GM23248 (cell line): Measurements from ENCODE around the gene HINFP.
"Not testable (repeated sequence)": the region's sequence is repeated elsewhere in the genome, so short reads cannot be mapped to it uniquely, and the experiment has no call there.

Experiments used
- EZH2 ChIP-seq: fragments of 200-600 bp; sonication (generic); IDR thresholded peaks from 2 replicates; pipeline ENCODE4 v1.6.1; 2018; ENCODE audit warnings: antibody characterized with exemption, mild to moderate bottlenecking; ENCODE audit not compliant: insufficient read depth, poor library complexity, severe bottlenecking
- EZH2phosphoT487 ChIP-seq: fragments of 200-600 bp; sonication (generic); IDR thresholded peaks from 2 replicates; pipeline ENCODE4 v1.6.1; 2018; ENCODE audit warnings: antibody characterized with exemption, moderate library complexity, mild to moderate bottlenecking, low read depth; ENCODE audit not compliant: insufficient read depth

DNA sequence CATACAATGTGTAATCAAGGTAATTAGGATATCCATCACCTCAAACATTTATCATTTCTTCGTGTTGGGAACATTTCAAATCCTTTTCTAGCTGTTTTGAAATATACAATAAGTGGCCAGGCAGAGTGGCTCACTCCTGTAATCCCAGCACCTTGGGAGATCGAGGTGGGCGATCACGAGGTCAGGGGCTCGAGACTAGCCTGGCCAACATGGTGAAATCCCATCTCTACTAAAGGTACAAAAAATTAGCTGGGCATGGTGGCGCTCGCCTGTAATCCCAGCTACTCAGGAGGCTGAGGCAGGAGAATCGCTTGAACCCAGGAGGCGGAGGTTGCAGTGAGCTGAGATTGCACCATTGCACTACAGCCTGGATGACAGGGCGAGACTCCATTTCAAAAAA is 17.9 kb downstream of the HINFP start:
- not testable (repeated sequence) for TF ChIP-seq EZH2, EZH2phosphoT487
